ENCODE measurements around the gene MAML3.

DNA sequence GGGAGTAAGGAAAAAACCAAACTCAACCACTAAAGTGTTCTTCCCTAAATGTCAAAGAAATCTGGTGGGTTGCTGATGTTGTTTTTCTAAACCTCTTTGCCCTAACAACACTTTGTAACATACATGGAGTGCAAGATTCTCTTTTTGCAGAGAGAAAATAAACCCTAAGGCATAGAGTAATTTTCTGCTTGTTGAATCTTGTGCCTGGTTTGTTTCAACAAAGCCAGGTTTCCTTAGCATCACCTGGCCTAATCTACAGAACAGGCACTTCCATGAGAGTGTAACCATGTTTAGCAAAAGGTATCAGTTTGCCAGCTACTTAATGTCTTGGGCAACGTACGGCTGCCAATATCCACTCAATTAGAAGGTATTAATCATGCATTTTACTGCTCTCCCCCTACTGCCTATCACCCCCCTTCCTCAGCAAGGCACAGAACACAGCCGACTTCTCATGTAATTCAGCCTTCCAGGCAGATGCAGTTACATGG lies 219.2 kb downstream of the MAML3 start:
- TF ChIP-seq CTCF (IDR thresholded peaks at IDR 0.05) (no peak), POLR2A (IDR thresholded peaks at IDR 0.05) (no peak)

Data from uterus (tissue), 2 donors.